K562 (cell line): Measurements from ENCODE around the gene KRT76. TPM values are rescaled to one million over a fixed set of nuclear protein-coding genes. Genes with fewer than 3 reads are reported as not detected.

Source experiments
- ATAC-seq: fragments of 200-7000 bp; cut with Tn5 transposase; 3 replicates; pipeline ENCODE4 v1.9.1; 2020; ENCODE audit warnings: moderate library complexity
- BruUV-seq: library from RNA; stranded (reverse); fragments of 400-500 nt; replicated peaks from 2 replicates; lab custom pipeline; 2021; lab: Mats Ljungman, UMichigan
- CTCF ChIA-PET: fragments of 300-600 bp; formaldehyde crosslinking; extraction: SDS; loops from one replicate; lab custom pipeline; 2021; ENCODE audit warnings: low intra/inter-chr PET ratio; lab: Yijun Ruan, JAX
- POLR2A ChIA-PET: fragments of 300-600, 350-650 bp; sonication (Branson Sonifier 250); formaldehyde crosslinking; extraction: SDS; loops from one replicate; lab custom pipeline; 2021; ENCODE audit warnings: antibody characterized with exemption, inconsistent platforms; lab: Yijun Ruan, JAX
- DNase-seq, 4 experiments: peaks; one replicate each; pipeline versions ENCODE4 v3.0.0 to v3.0.0-alpha.2; 2011 to 2018; ENCODE audit warnings: low spot score in 3 of 4, mixed read lengths in 3 of 4; ENCODE audit errors: extremely low read depth in 1 of 4
- FAIRE-seq: peaks from 2 replicates; lab custom pipeline; 2011; peaks lifted over from hg19 to GRCh38; lab: Jason Lieb, UNC
- H2AFZ ChIP-seq: 2 replicates; pipeline ENCODE4 v1.6.0; 2011; ENCODE audit warnings: low read depth, low read length, control low read depth, inconsistent platforms
- H3K27ac ChIP-seq: fragments of 200-600 bp; 3 replicates; pipeline ENCODE4 v1.8.0; 2011; ENCODE audit warnings: low read depth, mild to moderate bottlenecking, control low read depth, inconsistent platforms, low read length, moderate library complexity, mixed read lengths; ENCODE audit errors: extremely low read depth
- H3K27me3 ChIP-seq, 2 experiments: fragments of 300-600 bp in 1 of 2; 2 replicates in 1 of 2; 3 replicates in 1 of 2; pipeline versions ENCODE4 v1.6.0 to v1.8.0; 2011; ENCODE audit warnings: inconsistent platforms in 2 of 2, low read length in 2 of 2, mild to moderate bottlenecking in 1 of 2, mixed read lengths in 1 of 2, moderate library complexity in 1 of 2; ENCODE audit not compliant: control insufficient read depth in 2 of 2, insufficient read depth in 2 of 2
- H3K36me3 ChIP-seq: fragments of 300-600 bp; 3 replicates; pipeline ENCODE4 v1.8.0; 2011; ENCODE audit warnings: mild to moderate bottlenecking, low read length, inconsistent platforms; ENCODE audit not compliant: control insufficient read depth, insufficient read depth
- H3K4me1 ChIP-seq, 2 experiments: fragments of 200-600 bp in 1 of 2; replicated peaks in 1 of 2; 2 replicates in 1 of 2; 3 replicates in 1 of 2; pipeline versions ENCODE4 v1.5.1 to v1.8.0; 2011; ENCODE audit warnings: inconsistent platforms in 2 of 2, low read length in 2 of 2, mild to moderate bottlenecking in 1 of 2, mixed read lengths in 1 of 2, moderate library complexity in 1 of 2; ENCODE audit not compliant: control insufficient read depth in 2 of 2, insufficient read depth in 2 of 2
- H3K4me2 ChIP-seq: 2 replicates; pipeline ENCODE4 v1.6.1; 2011; ENCODE audit warnings: low read length, control low read depth, inconsistent platforms, mixed read lengths; ENCODE audit not compliant: insufficient read depth
- H3K4me3 ChIP-seq: fragments of 200-600 bp; sonication (generic), shearing (Covaris generic); 2 replicates; pipeline ENCODE4 v1.5.1; 2016; ENCODE audit warnings: control low read depth, inconsistent platforms
- H3K79me2 ChIP-seq: fragments of 200-600 bp; 3 replicates; pipeline ENCODE4 v1.8.0; 2011; ENCODE audit warnings: low read length, inconsistent platforms; ENCODE audit not compliant: control insufficient read depth, insufficient read depth
- H3K9ac ChIP-seq, 2 experiments: 2 replicates each; pipeline versions ENCODE4 v1.6.0 to v1.6.1; 2011; ENCODE audit warnings: low read depth in 2 of 2, low read length in 2 of 2, control low read depth in 1 of 2, inconsistent platforms in 1 of 2, mild to moderate bottlenecking in 1 of 2, mixed read lengths in 1 of 2; ENCODE audit not compliant: insufficient read depth in 1 of 2
- H3K9me1 ChIP-seq: one replicate; pipeline ENCODE4 v1.6.0; 2011; ENCODE audit warnings: inconsistent platforms, mild to moderate bottlenecking, low read length, moderate library complexity; ENCODE audit not compliant: control insufficient read depth, insufficient read depth
- H3K9me3 ChIP-seq: replicated peaks from 2 replicates; pipeline ENCODE4 v1.5.1; 2011; ENCODE audit warnings: low read depth, low read length, inconsistent platforms; ENCODE audit not compliant: control insufficient read depth, insufficient read depth
- H4K20me1 ChIP-seq: replicated peaks from 2 replicates; pipeline ENCODE4 v1.6.1; 2011; ENCODE audit warnings: low read length, inconsistent platforms, mixed read lengths; ENCODE audit not compliant: control insufficient read depth, insufficient read depth
- BRCA1 ChIP-seq, 2 experiments: fragments of 450-650 bp in 1 of 2; sonication (generic) in 1 of 2; formaldehyde crosslinking in 1 of 2; IDR thresholded peaks; 2 replicates each; pipeline versions ENCODE4 v1.5.0 to v1.6.1; 2017 to 2020; ENCODE audit warnings: mild to moderate bottlenecking in 1 of 2, missing genetic modification reagents in 1 of 2
- CBX5 ChIP-seq: IDR thresholded peaks from 2 replicates; pipeline ENCODE4 v1.6.1; 2014; ENCODE audit warnings: low read depth, borderline replicate concordance
- E2F5 ChIP-seq: sonication (generic); formaldehyde crosslinking; IDR thresholded peaks from 2 replicates; pipeline ENCODE4 v1.8.0; 2022; ENCODE audit warnings: mild to moderate bottlenecking, missing genetic modification reagents
- FOXP4 ChIP-seq: sonication (generic); formaldehyde crosslinking; IDR thresholded peaks from 2 replicates; pipeline ENCODE4 v1.8.0; 2022; ENCODE audit warnings: mild to moderate bottlenecking, missing genetic modification reagents, borderline replicate concordance
- RFX7 ChIP-seq: fragments of 250-450 bp; sonication (Bioruptor Pico); IDR thresholded peaks from 2 replicates; pipeline ENCODE4 v1.5.1; 2021; ENCODE audit warnings: mild to moderate bottlenecking
- SIN3B ChIP-seq: fragments of 450-650 bp; IDR thresholded peaks from 2 replicates; pipeline ENCODE4 v1.6.1; 2017; ENCODE audit warnings: low read depth, mild to moderate bottlenecking, moderate library complexity
- TFAM ChIP-seq: fragments of 250-450 bp; sonication (Bioruptor Pico); conservative IDR thresholded peaks from 2 replicates; pipeline ENCODE4 v1.5.0; 2021; ENCODE audit warnings: mild to moderate bottlenecking, moderate library complexity
- USF2 ChIP-seq: sonication (generic); formaldehyde crosslinking; IDR thresholded peaks from 2 replicates; pipeline ENCODE4 v1.5.0; 2020; ENCODE audit warnings: missing genetic modification reagents
- ZBTB9 ChIP-seq: fragments of 450-650 bp; formaldehyde crosslinking; IDR thresholded peaks from 2 replicates; pipeline ENCODE4 v1.4.0; 2020; ENCODE audit warnings: mild to moderate bottlenecking, moderate library complexity
- ZNF143 ChIP-seq: sonication (generic); formaldehyde crosslinking; IDR thresholded peaks from 2 replicates; pipeline ENCODE4 v1.9.0; 2022; ENCODE audit warnings: mild to moderate bottlenecking, missing genetic modification reagents
- WGBS: fragments of 100-300 bp; shearing (Covaris generic); methylation state at CpG from one replicate; pipeline ENCODE4 v1.1.6; 2016; ENCODE audit warnings: low coverage, mixed read lengths; ENCODE audit not compliant: insufficient coverage; ENCODE audit errors: missing lambda C conversion rate; 5-methylcytosine and 5-hydroxymethylcytosine counted together
- in situ Hi-C: fragments of 300-500 bp; cut with MboI; formaldehyde crosslinking; loops from 4 replicates; pipeline ENCODE4 v1.15.0; 2018; ENCODE audit warnings: inconsistent platforms, mixed read lengths
- intact Hi-C: fragments of 100-400 bp; cut with micrococcal nuclease; formaldehyde crosslinking; loops from 2 replicates; pipeline ENCODE4 v1.14.2; 2022
- polyA plus RNA-seq, 8 experiments: library from polyadenylated mRNA; depleted of rRNA in 4 of 8; stranded (reverse) in 5 of 8; unstranded in 3 of 8; fragments of >200 nt; fragmentation: Nextera tagmentation in 2 of 8; fragmentation: Illumina TruSeq in 1 of 8; extraction: Ambion mirVana in 2 of 8; extraction: Trizol in 1 of 8; gene quantifications; 2 replicates each; pipeline versions ENCODE4 v1.2.1 to v1.2.3, GENCODE V29; 2011 to 2014; ENCODE audit warnings: inconsistent platforms in 1 of 8, missing spikeins in 1 of 8
- total RNA-seq, 7 experiments: library from RNA; depleted of rRNA in 6 of 7; stranded (reverse); fragments of >200 nt in 6 of 7; fragmentation: Illumina TruSeq in 2 of 7; extraction: Trizol in 2 of 7; gene quantifications; 2 replicates each; pipeline versions ENCODE4 v1.2.1 to v1.2.3, GENCODE V29; 2011 to 2021; ENCODE audit warnings: low replicate concordance in 1 of 7

KRT76 gene
- total and polyA plus RNA-seq, 9 of the 15 experiments (the other 6 are each of a cell fraction or from before 2014, with no cell fraction given), result not detected

- TF ChIP-seq TFAM (CRISPR knock-in tag) (no peak), RFX7 (CRISPR knock-in tag) (no peak), USF2 (CRISPR knock-in tag) (no peak), ZBTB9 (CRISPR knock-in tag) (no peak), FOXP4 (CRISPR knock-in tag) (no peak), ZNF143 (CRISPR knock-in tag) (no peak), BRCA1 (IDR thresholded peaks at IDR 0.05) (no peak), BRCA1 (CRISPR knock-in tag; IDR thresholded peaks at IDR 0.05) (no peak), E2F5 (no peak), SIN3B (no peak), CBX5 (no peak)
- BruUV-seq, result no TSS peak
- Histone ChIP-seq H3K4me1 (no peaks in the 10 kb centered on the region), H3K9me3 (no peaks in the 10 kb centered on the region), H2AFZ (no peak overlapping the region), H4K20me1 (no peaks in the 10 kb centered on the region; the same call in none of the 2 replicates), H3K27me3 (peaks cover 32 to 76% of the 10 kb centered on the region in 2 experiments), H3K27ac (no peak overlapping the region), H3K36me3 (no peaks in the 10 kb centered on the region), H3K9me1 (no peaks in the 10 kb centered on the region), H3K4me2 (no peak overlapping the region), H3K79me2 (no peaks in the 10 kb centered on the region), H3K9ac (no peak overlapping the region), H3K4me3 (no peak overlapping the region)
- intact Hi-C loops, result no loop called here
- ChIA-PET CTCF (no interaction called here), POLR2A (no interaction called here)
- no peak for FAIRE-seq
- no peak for DNase-seq
- 3% methylated on average over 6 of the region's 8 CpGs for WGBS
- in situ Hi-C loops, result no loop called here
- ATAC-seq, result no peak
Measured at GRCh38 chr12:52774629-52775250, 2.4 kb downstream of the KRT76 start.
